Subcutaneous adipose tissue (tissue), 4 donors: ENCODE measurements around the gene GLUL. TPM values are rescaled to one million over a fixed set of nuclear protein-coding genes. Genes with fewer than 3 reads are reported as not detected.

ENCODE experiments used
- total RNA-seq, 4 donors: library from RNA; depleted of rRNA; stranded (reverse); fragments of >200 nt; gene quantifications; one replicate each; pipeline ENCODE4 v1.1.0, GENCODE V29; 2016
- TF ChIP-seq, protein P1 (sequence below): fragments of 450-650 bp; IDR thresholded peaks from one replicate; pipeline ENCODE4 v1.5.1; 2016; ENCODE audit warnings: low read depth, mild to moderate bottlenecking, control low read depth, antibody characterized with exemption, moderate library complexity

The GLUL gene
- total RNA-seq, 4 donors from 2014 or later = 4,240 to 15,719 (median 9,499) TPM

DNA sequence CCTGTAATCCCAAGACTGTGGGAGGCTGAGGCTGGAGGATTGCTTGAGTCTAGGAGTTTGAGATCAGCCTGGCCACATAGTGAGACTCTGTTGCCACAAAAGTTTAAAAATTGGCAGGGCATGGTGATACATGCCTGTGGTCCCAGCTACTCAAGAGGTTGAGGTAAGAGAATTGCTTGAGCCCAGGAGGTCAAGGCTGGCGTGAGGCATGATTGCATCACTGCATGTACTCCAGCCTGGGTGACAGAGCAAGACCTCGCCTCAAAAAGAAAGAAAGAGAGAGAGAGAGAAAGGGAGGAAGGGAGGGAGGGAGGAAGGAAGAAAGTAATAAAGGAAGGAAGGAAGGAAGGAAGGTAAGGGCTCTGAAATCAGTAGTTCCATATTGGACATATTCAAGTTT is 25.0 kb downstream of the GLUL start:
- TF ChIP-seq, protein P1, sequence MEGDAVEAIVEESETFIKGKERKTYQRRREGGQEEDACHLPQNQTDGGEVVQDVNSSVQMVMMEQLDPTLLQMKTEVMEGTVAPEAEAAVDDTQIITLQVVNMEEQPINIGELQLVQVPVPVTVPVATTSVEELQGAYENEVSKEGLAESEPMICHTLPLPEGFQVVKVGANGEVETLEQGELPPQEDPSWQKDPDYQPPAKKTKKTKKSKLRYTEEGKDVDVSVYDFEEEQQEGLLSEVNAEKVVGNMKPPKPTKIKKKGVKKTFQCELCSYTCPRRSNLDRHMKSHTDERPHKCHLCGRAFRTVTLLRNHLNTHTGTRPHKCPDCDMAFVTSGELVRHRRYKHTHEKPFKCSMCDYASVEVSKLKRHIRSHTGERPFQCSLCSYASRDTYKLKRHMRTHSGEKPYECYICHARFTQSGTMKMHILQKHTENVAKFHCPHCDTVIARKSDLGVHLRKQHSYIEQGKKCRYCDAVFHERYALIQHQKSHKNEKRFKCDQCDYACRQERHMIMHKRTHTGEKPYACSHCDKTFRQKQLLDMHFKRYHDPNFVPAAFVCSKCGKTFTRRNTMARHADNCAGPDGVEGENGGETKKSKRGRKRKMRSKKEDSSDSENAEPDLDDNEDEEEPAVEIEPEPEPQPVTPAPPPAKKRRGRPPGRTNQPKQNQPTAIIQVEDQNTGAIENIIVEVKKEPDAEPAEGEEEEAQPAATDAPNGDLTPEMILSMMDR = no peak

DNA sequence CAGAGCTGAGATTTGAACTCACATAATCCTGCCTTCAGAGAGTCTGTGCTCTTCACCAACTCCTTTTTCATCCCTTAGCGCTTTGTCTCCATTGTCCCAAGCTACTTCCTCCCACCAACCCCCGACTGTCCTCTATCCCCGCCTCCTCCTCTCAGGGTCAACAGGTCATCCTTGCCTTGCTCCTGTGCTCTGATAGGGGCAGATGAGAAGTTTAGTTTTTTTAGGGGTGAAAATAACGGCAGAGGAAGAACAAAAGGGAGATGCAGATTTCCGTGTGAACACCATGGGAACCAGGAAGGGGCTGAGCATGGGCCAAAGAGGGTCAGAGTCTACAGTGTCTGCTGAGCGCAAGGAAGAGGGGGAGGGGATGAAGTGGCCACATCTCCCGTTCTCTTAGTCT is 31.9 kb downstream of the GLUL start:
- TF ChIP-seq, protein P1 = no peak

DNA sequence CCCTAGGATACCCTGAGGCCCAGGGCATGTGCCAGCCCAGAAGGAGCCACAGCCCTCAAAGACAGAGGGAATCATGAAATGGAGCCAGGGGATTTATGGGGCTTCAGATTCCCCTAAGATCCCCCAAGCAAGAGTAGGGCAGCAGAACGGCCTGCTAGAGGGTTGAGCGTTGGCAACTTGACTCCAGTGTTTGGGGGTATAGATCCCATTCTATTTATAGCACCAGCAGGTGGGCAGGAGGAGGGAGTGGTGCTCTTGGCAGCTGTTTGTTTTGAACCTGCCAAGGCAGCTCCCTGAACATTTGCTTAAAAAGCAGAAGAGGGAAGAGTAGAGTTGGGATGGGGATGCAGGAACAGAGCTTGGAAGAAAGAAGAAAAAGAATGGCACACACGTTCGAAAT is 33.7 kb downstream of the GLUL start:
- TF ChIP-seq, protein P1 = no peak

DNA sequence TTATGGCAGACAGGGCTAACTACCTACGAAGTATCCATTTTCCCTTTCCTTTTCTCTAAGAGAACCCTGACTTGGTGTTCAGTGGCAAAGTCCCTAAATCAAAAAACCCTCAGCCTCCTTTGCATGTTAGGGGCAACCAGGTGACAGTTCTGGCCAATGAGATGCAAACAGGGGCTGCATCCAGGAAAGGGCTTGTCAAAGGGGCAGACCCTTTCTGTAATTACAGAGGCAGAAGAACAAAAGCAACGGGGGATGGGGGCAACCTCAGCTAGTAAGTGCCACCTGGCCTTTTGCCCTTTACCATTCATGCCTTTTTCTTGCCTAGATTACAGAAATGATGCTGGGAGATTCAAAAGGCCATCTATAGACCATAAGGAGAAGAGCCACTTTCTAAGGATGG is 34.4 kb downstream of the GLUL start:
- TF ChIP-seq, protein P1 = no peak

DNA sequence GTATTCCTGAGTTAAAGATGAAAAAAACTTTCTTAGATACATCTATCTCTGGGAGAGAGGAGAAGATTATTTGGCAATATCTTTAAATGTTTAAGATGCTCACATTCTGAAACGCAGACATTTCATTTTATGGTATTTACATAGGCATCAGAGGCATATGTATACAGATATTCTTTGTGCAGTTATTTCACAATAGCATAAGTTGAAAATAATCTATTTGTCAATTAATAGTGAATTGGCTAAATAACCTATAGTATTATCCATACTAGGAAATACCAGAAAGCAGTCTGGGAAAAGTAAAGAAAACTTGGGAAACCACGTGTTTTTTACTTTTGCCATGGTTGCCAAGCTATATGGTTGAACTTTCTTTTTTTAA is 35.9 kb downstream of the GLUL start:
- TF ChIP-seq, protein P1 = no peak

DNA sequence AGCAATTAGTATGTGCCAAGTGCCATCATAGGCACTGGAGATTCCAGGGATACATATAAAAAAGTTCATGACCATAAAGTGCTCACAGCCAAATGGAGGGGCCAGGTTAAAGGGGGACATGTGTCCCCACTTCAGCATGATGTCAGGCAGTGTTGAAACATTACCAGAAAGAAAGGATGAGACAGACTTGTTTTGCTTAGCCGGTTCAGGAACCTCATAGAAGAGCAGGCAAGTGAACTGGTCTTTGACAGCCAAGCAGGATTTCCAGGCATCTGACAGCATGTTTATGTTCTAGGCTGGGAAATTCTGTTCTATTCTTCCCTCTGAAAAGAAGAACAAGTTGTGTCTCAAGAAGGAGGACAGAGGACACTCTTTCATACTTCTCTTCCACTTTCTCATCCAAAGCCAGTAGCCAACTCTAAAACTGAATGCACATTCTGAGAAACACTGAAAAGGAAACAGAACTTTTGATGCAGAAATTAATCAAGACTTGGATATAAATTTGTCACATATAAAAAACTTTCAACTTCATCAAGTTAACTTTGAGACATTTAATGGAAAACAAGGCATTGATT is 39.7 kb downstream of the GLUL start:
- TF ChIP-seq, protein P1 = no peak

DNA sequence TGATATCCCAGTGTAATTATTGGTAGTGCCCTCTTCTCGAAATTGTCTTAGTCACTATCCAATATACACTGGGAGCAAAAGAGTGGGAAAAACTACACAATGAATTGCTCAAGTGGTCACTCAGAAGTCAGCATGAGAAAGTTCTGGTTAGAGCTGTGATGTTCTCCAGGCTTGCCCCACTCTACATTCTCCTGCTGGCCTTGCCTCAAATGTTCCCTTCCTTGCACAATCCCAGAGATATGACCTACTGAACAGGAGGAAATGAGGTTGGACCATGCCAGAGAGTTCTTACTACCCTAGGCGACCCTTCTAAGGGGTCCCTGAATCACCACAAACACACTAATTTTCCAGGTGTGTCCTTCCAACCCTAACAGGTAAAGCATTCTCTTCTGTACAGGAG is 40.8 kb downstream of the GLUL start:
- TF ChIP-seq, protein P1 = no peak
